ENCODE measurements around the gene BMP8A.

The BMP8A gene

DNA sequence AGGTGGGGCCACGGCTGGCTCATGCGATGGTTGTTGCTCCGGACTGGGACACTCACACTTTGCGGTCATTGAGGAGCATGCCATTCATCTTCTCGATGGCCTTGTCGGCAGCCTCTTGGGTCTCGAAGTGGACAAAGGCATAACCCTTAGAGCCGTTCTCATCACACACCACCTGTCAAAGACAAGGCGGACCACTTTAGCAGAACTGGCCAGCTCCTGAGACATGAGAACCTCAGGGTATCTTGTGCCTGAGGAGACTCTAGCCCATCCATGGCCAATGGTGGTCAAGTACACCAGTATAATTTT is 79.7 kb downstream of the BMP8A start:
- no peak for DNase-seq (ENCODE audit: low spot score)

DNA sequence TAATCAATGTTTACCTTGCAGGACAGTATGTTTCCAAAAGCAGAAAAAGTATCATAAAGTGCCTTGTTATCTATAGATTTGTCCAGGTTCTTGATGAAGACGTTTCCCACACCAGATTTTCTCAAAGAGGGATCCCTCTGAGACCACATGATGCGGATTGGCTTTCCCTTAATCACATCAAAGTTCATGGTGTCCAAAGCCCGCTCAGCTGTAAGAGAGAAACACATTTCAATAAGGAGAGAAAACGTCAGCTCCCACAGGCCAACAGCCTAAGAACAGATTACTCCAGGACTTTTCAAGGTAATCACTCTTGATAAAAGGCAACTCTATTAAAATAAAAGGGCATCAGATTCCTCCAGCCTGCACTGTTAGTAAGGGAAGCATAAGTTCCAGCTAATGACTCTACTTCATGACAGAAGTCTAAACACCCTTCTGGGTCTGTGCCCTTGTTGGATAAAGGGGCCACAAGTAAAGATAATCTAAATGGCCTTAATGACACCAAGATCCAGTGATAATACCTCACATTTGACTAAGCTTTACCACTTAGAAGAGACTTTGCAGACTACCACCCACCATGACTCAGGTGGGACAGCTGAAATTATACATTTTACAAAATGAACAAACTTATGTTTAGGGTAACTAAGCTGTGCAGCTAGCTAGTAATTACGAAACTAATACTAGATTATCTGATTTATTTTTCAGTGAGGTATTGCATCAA is 81.1 kb downstream of the BMP8A start:
- no peak for DNase-seq (ENCODE audit: low spot score)

DNA sequence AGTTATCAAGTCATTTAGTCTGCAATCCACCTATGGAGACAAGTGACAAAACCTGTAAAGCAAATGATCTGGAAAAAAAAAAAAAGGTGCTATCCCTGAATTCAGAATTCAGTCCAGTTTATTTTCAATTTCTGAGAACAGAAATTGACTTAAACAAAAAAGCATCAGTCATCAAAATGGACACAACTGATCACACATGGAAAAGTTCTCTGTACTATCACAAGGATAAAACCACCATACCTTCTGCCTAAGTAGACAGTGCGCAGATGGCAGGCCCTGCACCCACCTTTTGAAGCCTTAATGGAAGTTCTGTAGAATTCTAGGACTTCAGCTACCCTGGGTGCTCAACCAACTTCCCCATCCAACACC is 81.6 kb downstream of the BMP8A start:
- no peak for DNase-seq (ENCODE audit: low spot score)

DNA sequence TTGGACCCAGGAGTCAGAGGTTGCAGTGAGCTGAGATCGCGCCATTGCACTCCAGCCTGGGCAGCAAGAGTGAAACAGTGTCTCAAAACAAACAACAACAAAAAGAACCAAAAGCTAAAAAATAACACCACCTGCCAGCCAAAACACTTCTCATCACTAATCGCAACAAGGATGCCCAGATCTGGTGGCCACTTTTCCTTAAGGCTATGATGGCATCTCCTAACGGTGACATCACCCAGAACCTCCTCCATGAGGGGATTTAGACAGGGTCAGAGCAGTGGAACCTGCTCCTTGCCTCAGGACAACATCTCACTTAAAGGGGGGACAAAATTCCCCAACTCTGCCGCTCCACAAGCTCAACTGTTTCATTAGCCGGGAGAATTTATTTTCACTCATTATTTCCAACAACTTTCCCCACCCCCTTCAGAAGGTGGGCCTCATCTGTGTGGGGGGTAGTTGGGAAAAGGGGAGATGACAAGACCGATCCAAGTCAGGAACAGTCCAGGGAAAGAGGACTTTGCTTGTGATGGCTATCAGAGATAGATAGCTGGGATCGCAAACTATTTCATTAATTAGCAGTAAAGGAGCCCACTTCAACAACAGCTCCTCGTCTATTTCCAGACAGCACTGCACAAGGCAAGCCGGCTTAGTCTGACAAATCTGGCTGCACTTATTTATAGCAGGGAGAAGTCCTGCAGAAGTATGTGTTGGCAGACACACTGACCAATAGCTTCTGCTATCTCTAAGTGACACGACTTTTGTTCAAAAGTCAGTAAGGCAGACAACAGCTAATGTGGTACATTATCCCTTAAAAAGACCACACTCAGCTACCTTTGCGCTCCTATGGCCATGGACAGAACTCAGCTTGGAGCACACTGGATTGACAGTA is 82.5 kb downstream of the BMP8A start:
- DNase-seq (ENCODE audit: low spot score) = peak; percentile 47

DNA sequence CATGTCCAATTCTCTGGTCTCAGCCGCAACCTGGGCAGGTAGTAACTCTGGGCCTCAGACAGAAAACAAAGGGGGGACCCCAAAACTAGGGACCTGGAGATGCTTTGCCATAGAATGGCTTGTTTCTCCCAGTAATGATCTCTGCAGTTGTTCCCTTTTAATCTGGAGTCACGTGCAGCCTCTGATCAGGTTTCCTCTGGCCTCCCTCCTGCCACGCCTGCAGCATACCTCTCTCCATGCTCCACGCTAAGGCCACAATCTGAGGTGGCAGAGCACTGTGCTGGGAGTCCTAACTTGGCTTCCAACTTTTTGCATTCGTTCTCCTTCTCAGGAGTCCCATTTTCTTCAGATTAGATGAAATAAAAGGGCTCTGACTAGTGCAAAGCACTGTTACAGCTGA is 83.2 kb downstream of the BMP8A start:
- no peak for DNase-seq (ENCODE audit: low spot score)
